Nephron (organoid): ENCODE measurements around the gene TCAF1.
A peak's percentile ranks its signal among the peaks of the same experiment; 100 is the strongest.
"Not testable (repeated sequence)": the region's sequence is repeated elsewhere in the genome, so short reads cannot be mapped to it uniquely, and the experiment has no call there.

ENCODE experiments used
- H3K27ac Mint-ChIP-seq, 3 experiments: 2 replicates each; pipeline ENCODE4 v1.8.0; 2020; ENCODE audit warnings: mixed read lengths in 3 of 3, mild to moderate bottlenecking in 2 of 3, moderate library complexity in 1 of 3
- H3K27me3 Mint-ChIP-seq: 2 replicates; pipeline ENCODE4 v1.8.0; 2021; ENCODE audit warnings: low read depth, mild to moderate bottlenecking, moderate library complexity, mixed read lengths
- H3K36me3 Mint-ChIP-seq: 2 replicates; pipeline ENCODE4 v1.8.0; 2020; ENCODE audit warnings: low read depth, mixed read lengths
- H3K4me1 Mint-ChIP-seq: 2 replicates; pipeline ENCODE4 v1.8.0; 2020; ENCODE audit warnings: mixed read lengths
- H3K4me3 Mint-ChIP-seq, 3 experiments: 2 replicates each; pipeline ENCODE4 v1.8.0; 2020; ENCODE audit warnings: mild to moderate bottlenecking in 3 of 3, mixed read lengths in 3 of 3, moderate library complexity in 2 of 3
- H3K9me3 Mint-ChIP-seq: 2 replicates; pipeline ENCODE4 v1.8.0; 2020; ENCODE audit warnings: mixed read lengths
- TF ChIP-seq, protein P1 (sequence below), 3 experiments: fragments of 200-600 bp; sonication (generic); IDR thresholded peaks; one replicate each; pipeline ENCODE4 v1.5.0; 2021; ENCODE audit warnings: antibody characterized with exemption in 3 of 3; ENCODE audit not compliant: unreplicated experiment in 3 of 3

TCAF1 gene

GRCh38 chr7:143850682-143851081 lies 51.3 kb downstream of the TCAF1 start:
- Mint-ChIP-seq H3K27me3 (no peaks in the 10 kb centered on the region), H3K27ac (no peak overlapping the region), H3K4me3 (no peak overlapping the region), H3K36me3 (peaks cover 4% of the 10 kb centered on the region), H3K4me1 (no peaks in the 10 kb centered on the region), H3K9me3 (no peaks in the 10 kb centered on the region)
- TF ChIP-seq, protein P1, sequence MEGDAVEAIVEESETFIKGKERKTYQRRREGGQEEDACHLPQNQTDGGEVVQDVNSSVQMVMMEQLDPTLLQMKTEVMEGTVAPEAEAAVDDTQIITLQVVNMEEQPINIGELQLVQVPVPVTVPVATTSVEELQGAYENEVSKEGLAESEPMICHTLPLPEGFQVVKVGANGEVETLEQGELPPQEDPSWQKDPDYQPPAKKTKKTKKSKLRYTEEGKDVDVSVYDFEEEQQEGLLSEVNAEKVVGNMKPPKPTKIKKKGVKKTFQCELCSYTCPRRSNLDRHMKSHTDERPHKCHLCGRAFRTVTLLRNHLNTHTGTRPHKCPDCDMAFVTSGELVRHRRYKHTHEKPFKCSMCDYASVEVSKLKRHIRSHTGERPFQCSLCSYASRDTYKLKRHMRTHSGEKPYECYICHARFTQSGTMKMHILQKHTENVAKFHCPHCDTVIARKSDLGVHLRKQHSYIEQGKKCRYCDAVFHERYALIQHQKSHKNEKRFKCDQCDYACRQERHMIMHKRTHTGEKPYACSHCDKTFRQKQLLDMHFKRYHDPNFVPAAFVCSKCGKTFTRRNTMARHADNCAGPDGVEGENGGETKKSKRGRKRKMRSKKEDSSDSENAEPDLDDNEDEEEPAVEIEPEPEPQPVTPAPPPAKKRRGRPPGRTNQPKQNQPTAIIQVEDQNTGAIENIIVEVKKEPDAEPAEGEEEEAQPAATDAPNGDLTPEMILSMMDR (IDR thresholded peaks at IDR 0.05; ENCODE audit: unreplicated experiment in 3 of 3) = no peak

GRCh38 chr7:143849785-143850479 lies 52.0 kb downstream of the TCAF1 start:
- TF ChIP-seq, protein P1 (IDR thresholded peaks at IDR 0.05; ENCODE audit: unreplicated experiment in 3 of 3) = no peak
- no peak overlapping the region for H3K27ac Mint-ChIP-seq
- no peaks in the 10 kb centered on the region for H3K27me3 Mint-ChIP-seq
- no peaks in the 10 kb centered on the region for H3K4me1 Mint-ChIP-seq
- H3K4me3 Mint-ChIP-seq = no peak overlapping the region
- H3K36me3 Mint-ChIP-seq = peaks cover 11% of the 10 kb centered on the region
- peaks cover 5% of the 10 kb centered on the region for H3K9me3 Mint-ChIP-seq

DNA sequence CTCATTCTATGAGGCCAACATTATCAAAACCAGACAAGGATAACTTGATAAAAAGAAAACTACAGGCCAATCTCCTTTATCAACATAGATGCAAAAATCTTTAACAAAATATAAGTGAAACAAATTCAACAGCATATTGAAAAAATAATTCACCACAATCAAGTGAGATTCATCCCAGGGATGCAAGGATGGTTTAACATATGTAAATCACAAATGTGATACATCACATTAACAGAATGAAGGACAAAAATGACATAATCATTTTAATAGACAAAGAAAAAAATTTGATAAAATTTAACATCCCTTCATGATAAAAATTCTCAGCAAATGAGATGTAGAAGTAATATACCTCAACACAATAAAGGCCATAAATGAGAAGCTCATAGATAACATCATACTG lies 53.8 kb downstream of the TCAF1 start:
- no peaks in the 10 kb centered on the region for H3K27me3 Mint-ChIP-seq
- no peak overlapping the region for H3K27ac Mint-ChIP-seq
- TF ChIP-seq, protein P1 (IDR thresholded peaks at IDR 0.05; ENCODE audit: unreplicated experiment in 3 of 3) = no peak
- H3K9me3 Mint-ChIP-seq = peaks cover 7% of the 10 kb centered on the region
- no peak overlapping the region for H3K4me3 Mint-ChIP-seq
- H3K4me1 Mint-ChIP-seq = no peaks in the 10 kb centered on the region
- peaks cover 17% of the 10 kb centered on the region for H3K36me3 Mint-ChIP-seq

DNA sequence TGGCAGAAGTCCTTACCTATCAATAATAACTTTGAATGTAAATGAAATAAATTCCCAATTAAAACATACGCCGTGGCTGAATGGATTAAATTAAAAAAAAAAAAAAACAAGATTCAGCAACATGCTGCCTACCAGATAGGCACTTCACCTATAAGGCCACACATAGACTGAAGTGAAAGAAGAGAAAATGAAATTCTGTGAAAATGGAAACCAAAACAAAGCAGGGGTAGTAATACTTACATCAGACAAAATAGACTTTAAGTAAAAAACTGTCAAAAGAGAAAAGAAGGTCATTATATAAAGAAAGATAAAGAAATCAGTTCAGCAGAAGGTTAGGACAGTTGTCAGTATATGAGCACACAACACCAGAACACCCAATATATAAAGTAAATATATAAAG lies 55.3 kb downstream of the TCAF1 start:
- Mint-ChIP-seq H3K27ac (no peak overlapping the region), H3K4me3 (no peak overlapping the region), H3K9me3 (peaks cover 7% of the 10 kb centered on the region), H3K36me3 (peaks cover 13% of the 10 kb centered on the region), H3K4me1 (no peaks in the 10 kb centered on the region), H3K27me3 (no peaks in the 10 kb centered on the region)
- TF ChIP-seq, protein P1 (IDR thresholded peaks at IDR 0.05; ENCODE audit: unreplicated experiment in 3 of 3) = no peak

- H3K4me1 Mint-ChIP-seq, H3K27me3 Mint-ChIP-seq, H3K4me3 Mint-ChIP-seq, H3K27ac Mint-ChIP-seq, H3K9me3 Mint-ChIP-seq: not testable (repeated sequence)
- peaks cover 13% of the 10 kb centered on the region for H3K36me3 Mint-ChIP-seq
Measured at GRCh38 chr7:143841696-143842095, 60.3 kb downstream of the TCAF1 start.

GRCh38 chr7:143840062-143840461 lies 61.9 kb downstream of the TCAF1 start:
- not testable (repeated sequence) for H3K27me3 Mint-ChIP-seq, H3K4me3 Mint-ChIP-seq, H3K4me1 Mint-ChIP-seq, H3K9me3 Mint-ChIP-seq, H3K36me3 Mint-ChIP-seq, H3K27ac Mint-ChIP-seq

GRCh38 chr7:143837223-143837622 lies 64.8 kb downstream of the TCAF1 start:
- not testable (repeated sequence) for H3K36me3 Mint-ChIP-seq, H3K27ac Mint-ChIP-seq, H3K4me1 Mint-ChIP-seq, H3K9me3 Mint-ChIP-seq, H3K27me3 Mint-ChIP-seq
- TF ChIP-seq, protein P1 (IDR thresholded peaks at IDR 0.05; ENCODE audit: unreplicated experiment in 3 of 3) = peak; percentile 57 to 65 (median 58)
- peak overlapping the region; percentile 58 to 71 (median 65) for H3K4me3 Mint-ChIP-seq

GRCh38 chr7:143836622-143837021 lies 65.4 kb downstream of the TCAF1 start:
- H3K27ac Mint-ChIP-seq, H3K9me3 Mint-ChIP-seq, H3K27me3 Mint-ChIP-seq, H3K4me1 Mint-ChIP-seq, H3K36me3 Mint-ChIP-seq: not testable (repeated sequence)
- H3K4me3 Mint-ChIP-seq = peak overlapping the region; percentile 82 to 86 (median 85)

GRCh38 chr7:143836088-143836487 lies 65.9 kb downstream of the TCAF1 start:
- H3K27me3 Mint-ChIP-seq, H3K36me3 Mint-ChIP-seq, H3K27ac Mint-ChIP-seq, H3K4me1 Mint-ChIP-seq, H3K9me3 Mint-ChIP-seq: not testable (repeated sequence)
- peak overlapping the region; percentile 82 to 86 (median 85) for H3K4me3 Mint-ChIP-seq

DNA sequence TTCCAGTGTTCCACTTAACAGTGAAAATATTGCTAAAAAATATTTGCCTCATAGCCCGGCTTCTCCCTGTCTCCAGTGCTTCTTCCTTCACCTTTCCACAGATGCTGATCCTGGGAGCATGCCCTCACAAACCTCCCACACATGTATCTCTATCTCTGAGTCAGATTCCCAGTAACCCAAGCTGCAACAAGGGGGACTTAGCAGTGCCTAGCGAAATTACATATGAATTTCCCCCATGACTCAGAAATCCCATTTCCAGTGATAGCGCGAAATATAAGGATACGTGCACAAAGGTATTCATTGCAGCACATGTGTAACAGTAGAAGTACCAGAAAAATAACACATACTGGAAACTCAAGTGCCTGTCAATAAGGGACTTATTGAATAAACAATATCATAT lies 75.4 kb downstream of the TCAF1 start:
- not testable (repeated sequence) for H3K27ac Mint-ChIP-seq, H3K36me3 Mint-ChIP-seq, H3K4me3 Mint-ChIP-seq, H3K4me1 Mint-ChIP-seq, H3K9me3 Mint-ChIP-seq, H3K27me3 Mint-ChIP-seq
